Measurements from ENCODE around the gene CACNA1H.
"Not testable (repeated sequence)": the region's sequence is repeated elsewhere in the genome, so short reads cannot be mapped to it uniquely, and the experiment has no call there.

CACNA1H gene

DNA sequence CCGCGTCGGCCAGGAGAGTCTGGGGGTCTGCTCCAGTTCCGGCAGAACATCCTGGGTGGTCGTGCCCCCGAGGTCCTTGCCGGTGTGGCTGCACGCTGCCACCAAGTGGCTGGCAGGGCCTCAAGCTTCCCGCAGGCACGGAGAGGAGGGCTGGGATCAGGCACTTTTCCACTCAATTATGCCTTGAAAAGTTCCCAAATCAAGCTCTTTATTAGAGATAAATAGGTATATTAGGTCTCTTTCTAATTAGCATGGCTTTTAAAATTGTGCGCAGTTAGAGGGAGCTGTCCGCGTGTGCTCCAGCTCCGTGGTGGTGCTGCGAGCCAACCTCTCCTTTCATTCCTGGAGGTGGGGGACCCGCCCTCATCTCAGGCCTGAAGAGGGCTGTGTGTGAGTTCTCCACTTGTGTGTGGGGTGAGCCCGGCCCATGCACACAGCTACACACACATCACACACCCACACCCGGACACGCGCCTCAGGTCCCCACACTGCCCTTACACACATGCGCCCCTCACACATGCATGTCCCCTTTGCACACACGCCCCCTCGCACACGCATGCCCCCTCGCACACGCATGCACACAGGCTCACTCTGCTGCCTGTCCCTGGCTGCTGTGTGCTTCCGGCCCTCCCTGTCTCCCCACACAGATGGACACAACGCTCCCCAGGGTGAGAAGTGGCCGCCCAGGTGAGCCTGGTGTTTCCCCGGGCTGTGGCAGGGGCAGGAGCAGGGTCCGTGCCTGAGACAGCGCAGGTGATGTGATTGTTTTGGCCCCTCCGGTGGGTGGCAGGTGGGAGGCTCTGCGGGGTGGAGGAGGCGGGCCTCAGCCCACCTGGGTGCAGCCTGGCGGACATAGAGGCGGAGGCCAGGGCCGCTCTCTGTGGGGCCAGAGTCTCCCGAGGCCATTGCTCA is 28.8 kb downstream of the CACNA1H start:
- TF ChIP-seq, protein P1, sequence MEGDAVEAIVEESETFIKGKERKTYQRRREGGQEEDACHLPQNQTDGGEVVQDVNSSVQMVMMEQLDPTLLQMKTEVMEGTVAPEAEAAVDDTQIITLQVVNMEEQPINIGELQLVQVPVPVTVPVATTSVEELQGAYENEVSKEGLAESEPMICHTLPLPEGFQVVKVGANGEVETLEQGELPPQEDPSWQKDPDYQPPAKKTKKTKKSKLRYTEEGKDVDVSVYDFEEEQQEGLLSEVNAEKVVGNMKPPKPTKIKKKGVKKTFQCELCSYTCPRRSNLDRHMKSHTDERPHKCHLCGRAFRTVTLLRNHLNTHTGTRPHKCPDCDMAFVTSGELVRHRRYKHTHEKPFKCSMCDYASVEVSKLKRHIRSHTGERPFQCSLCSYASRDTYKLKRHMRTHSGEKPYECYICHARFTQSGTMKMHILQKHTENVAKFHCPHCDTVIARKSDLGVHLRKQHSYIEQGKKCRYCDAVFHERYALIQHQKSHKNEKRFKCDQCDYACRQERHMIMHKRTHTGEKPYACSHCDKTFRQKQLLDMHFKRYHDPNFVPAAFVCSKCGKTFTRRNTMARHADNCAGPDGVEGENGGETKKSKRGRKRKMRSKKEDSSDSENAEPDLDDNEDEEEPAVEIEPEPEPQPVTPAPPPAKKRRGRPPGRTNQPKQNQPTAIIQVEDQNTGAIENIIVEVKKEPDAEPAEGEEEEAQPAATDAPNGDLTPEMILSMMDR (IDR thresholded peaks at IDR 0.05; ENCODE audit: insufficient read depth, low read length, poor library complexity, severe bottlenecking) = no peak
- no peaks in the 10 kb centered on the region for H3K36me3 ChIP-seq (ENCODE audit: control insufficient read depth, insufficient read depth, low read length)
- no peak for DNase-seq (ENCODE audit: extremely low read depth, insufficient read length)
- no peaks in the 10 kb centered on the region for H3K27me3 ChIP-seq (replicated peaks; ENCODE audit: control insufficient read depth, insufficient read depth, low read length)
- no peak overlapping the region for H3K4me3 ChIP-seq (replicated peaks; ENCODE audit: low read depth, low read length)

DNA sequence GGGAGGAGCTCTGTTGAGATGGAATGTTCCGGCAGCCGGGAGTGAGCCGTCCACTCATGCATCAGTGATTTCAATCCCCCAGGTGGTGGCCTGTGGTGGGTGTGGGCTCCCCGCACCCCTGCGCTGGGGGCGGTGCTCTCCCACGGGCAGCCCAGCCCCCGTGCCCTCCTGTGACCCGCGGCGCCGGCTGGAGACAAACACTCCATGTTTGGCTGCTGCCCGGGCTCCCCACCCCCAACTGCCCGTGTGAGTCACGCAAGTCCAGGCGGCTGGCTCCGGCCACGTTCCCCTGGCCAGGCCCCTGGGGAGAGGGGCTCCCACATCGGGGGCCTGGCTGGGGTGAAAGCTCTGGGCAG is 29.4 kb downstream of the CACNA1H start:
- Histone ChIP-seq H3K27me3 (replicated peaks; ENCODE audit: control insufficient read depth, insufficient read depth, low read length) (no peaks in the 10 kb centered on the region), H3K4me3 (replicated peaks; ENCODE audit: low read depth, low read length) (no peak overlapping the region)
- no peak for DNase-seq (ENCODE audit: extremely low read depth, insufficient read length)

DNA sequence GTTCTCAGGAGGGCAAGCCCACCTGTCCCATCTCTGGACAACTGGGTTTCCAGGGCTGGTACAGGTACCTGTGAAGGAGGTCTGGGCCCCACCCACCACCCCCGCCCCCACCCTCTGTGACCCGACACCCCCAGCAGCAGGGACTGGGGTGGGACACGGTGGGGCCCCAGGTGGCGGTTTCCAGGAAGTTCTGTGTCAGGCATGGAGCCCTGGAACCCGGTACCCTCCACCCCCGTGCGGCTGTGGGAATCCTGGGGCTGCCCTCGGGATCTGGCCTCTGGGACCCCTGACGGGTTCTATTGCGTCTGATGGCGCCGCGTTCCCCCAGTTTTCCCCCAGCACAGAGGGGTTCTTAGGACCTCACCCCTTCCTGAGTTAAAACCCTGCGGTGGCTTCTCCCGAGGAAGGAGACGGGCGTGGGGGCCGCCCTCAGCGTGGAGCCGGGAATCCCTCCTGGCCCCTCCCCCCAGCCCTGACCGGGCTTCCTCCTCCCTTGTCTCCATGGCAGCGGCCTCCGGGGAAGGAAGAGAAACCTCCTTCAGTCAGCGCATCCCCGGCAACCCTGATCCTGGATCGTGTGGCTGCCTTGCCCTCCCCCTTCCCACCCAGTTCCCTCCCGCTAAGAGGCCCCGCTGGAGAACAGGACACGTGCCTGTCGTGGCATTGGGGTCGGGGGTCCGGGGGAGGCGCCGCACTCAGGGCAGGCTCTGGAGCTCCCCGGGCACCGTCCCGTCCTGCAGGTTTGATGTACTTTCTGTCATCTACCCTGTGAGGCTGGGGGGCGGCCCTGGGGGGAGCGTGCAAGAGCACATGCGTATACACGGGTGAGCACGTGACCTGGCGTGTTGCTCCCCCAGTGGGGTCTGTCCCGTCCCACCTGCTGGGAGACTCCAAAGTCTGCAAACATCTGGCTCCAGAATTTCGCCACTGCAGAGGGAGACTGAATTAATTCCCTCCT is 30.3 kb downstream of the CACNA1H start:
- TF ChIP-seq, protein P1 (IDR thresholded peaks at IDR 0.05; ENCODE audit: insufficient read depth, low read length, poor library complexity, severe bottlenecking) = no peak
- no peak for DNase-seq (ENCODE audit: extremely low read depth, insufficient read length)
- no peak overlapping the region for H3K4me3 ChIP-seq (replicated peaks; ENCODE audit: low read depth, low read length)
- no peaks in the 10 kb centered on the region for H3K27me3 ChIP-seq (replicated peaks; ENCODE audit: control insufficient read depth, insufficient read depth, low read length)
- H3K36me3 ChIP-seq (ENCODE audit: control insufficient read depth, insufficient read depth, low read length) = no peaks in the 10 kb centered on the region

More for the DNA sequence above, 29.4 kb downstream of the CACNA1H start:
- TF ChIP-seq, protein P1 (IDR thresholded peaks at IDR 0.05; ENCODE audit: insufficient read depth, low read length, poor library complexity, severe bottlenecking) = no peak
- H3K36me3 ChIP-seq (ENCODE audit: control insufficient read depth, insufficient read depth, low read length) = no peaks in the 10 kb centered on the region

DNA sequence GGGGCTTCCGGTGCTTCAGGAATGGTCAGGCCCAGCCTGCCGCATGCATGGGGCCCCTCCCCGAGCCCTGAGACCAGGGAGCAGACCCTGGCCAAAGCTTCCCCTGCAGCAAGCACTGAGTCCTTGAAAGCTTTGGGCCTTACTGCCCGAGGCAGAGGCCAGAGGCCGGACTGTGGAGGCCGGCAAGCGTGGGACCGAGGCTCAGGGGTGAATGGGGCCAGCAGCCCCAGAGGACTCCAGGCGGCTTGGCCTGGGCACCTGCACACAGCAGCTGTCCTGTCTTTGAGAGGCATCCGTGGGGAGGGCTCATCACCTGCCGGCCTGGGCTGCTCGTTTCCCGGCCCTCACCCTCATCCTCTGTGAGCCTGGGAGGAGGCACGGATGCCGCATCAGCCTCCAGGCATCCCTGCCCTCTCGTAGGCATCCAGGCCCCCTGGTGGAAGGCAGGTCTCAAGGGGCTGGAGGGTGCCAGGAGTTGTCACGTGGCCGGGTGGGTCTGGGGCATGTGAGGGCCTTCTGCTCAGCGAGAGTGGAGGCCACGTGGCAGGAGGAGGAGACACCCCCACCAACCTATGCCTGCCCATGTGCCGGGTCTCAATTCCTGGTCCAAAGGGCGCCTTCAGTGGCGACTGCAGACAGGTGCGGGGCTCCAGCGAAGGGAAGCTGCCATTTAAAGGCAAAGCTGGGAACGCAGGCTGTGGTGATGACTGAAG is 31.4 kb downstream of the CACNA1H start:
- no peaks in the 10 kb centered on the region for H3K27me3 ChIP-seq (replicated peaks; ENCODE audit: control insufficient read depth, insufficient read depth, low read length)
- no peak overlapping the region for H3K4me3 ChIP-seq (replicated peaks; ENCODE audit: low read depth, low read length)
- no peak for DNase-seq (ENCODE audit: extremely low read depth, insufficient read length)
- H3K36me3 ChIP-seq (ENCODE audit: control insufficient read depth, insufficient read depth, low read length) = no peaks in the 10 kb centered on the region
- TF ChIP-seq, protein P1 (IDR thresholded peaks at IDR 0.05; ENCODE audit: insufficient read depth, low read length, poor library complexity, severe bottlenecking) = no peak

DNA sequence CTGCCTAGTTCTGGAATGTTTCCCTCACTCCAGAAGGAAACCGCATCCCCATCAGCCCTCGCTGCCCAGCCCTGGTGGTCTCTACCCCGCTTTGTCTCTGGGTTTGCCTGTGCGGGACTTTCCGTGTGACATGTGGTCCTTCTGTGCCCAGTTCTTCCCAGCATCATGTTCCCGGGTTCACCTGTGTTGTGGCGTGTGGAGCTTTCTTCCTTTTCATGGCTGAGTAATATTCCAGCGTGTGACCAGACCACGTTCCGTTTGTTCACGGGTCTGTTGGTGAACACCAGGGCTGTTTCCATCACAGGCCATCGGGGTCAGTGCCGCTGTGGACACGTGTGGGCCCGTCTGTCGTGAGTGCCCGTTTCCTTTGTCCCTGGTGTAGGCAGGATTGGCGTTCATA is 32.1 kb downstream of the CACNA1H start:
- Histone ChIP-seq H3K27me3 (replicated peaks; ENCODE audit: control insufficient read depth, insufficient read depth, low read length) (no peaks in the 10 kb centered on the region), H3K4me3 (replicated peaks; ENCODE audit: low read depth, low read length) (no peak overlapping the region), H3K36me3 (ENCODE audit: control insufficient read depth, insufficient read depth, low read length) (no peaks in the 10 kb centered on the region)
- TF ChIP-seq, protein P1 (IDR thresholded peaks at IDR 0.05; ENCODE audit: insufficient read depth, low read length, poor library complexity, severe bottlenecking) = no peak
- no peak for DNase-seq (ENCODE audit: extremely low read depth, insufficient read length)

DNA sequence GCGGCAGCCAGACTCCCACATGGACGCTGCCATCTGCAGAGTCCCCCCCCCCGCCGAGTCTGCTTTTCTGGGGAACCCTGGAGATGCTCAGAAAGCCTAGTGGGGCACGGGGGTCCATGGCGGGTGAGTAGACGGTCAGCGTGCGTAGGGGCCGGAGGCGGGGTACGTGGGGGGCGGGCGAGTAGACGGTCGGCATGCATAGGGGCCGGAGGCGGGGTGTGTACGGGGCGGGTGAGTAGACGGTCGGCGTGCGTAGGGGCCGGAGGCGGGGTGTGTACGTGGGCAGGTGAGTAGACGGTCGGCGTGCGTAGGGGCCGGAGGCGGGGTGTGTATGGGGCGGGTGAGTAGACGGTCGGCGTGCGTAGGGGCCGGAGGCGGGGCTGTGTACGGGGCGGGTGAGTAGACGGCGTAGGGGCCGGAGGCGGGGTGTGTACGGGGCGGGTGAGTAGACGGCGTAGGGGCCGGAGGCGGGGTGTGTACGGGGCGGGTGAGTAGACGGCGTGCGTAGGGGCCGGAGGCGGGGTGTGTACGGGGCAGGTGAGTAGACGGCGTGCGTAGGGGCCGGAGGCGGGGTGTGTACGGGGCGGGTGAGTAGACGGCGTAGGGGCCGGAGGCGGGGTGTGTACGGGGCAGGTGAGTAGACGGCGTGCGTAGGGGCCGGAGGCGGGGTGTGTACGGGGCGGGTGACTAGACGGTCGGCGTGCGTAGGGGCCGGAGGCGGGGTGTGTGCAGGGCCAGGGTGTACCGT is 32.7 kb downstream of the CACNA1H start:
- not testable (repeated sequence) for H3K27me3 ChIP-seq (replicated peaks; ENCODE audit: control insufficient read depth, insufficient read depth, low read length); H3K36me3 ChIP-seq (ENCODE audit: control insufficient read depth, insufficient read depth, low read length); H3K4me3 ChIP-seq (replicated peaks; ENCODE audit: low read depth, low read length)
- DNase-seq (ENCODE audit: extremely low read depth, insufficient read length) = peak; percentile 30

Measured in GM06990 (cell line).